Measurements from ENCODE around the gene VPS36. TPM values are rescaled to one million over a fixed set of nuclear protein-coding genes. Genes with fewer than 3 reads are reported as not detected.

The VPS36 gene
- total RNA-seq, 1 donor from 2014 or later: 72.7 TPM

- no peak overlapping the region for H3K27ac Mint-ChIP-seq
- no peak overlapping the region for H3K4me2 ChIP-seq
- no peak overlapping the region for H3K4me3 Mint-ChIP-seq
- no peaks in the 10 kb centered on the region for H3K27me3 ChIP-seq
- H3K36me3 Mint-ChIP-seq: no peaks in the 10 kb centered on the region
- no peaks in the 10 kb centered on the region for H3K36me3 ChIP-seq
- no peaks in the 10 kb centered on the region for H3K9me3 ChIP-seq (ENCODE audit: low read depth)
- no peaks in the 10 kb centered on the region for H4K20me1 ChIP-seq (ENCODE audit: low read depth)
- TF ChIP-seq EZH2 (IDR thresholded peaks at IDR 0.05) (no peak), EZH2phosphoT487 (IDR thresholded peaks at IDR 0.05) (no peak), CTCF (IDR thresholded peaks at IDR 0.05) (no peak)
- peaks cover 2% of the 10 kb centered on the region for H3K4me1 Mint-ChIP-seq
- no peak overlapping the region for H3K4me3 ChIP-seq
- no peak overlapping the region for H3K27ac ChIP-seq
- no peaks in the 10 kb centered on the region for H3K27me3 Mint-ChIP-seq (ENCODE audit: insufficient read depth, low read depth)
- peaks cover under 1% of the 10 kb centered on the region for H3F3A ChIP-seq (ENCODE audit: low read depth)
- H3K9me3 Mint-ChIP-seq: no peaks in the 10 kb centered on the region
- no peak for DNase-seq (ENCODE audit: low spot score)
- no peak overlapping the region for H2AFZ ChIP-seq (replicated peaks)
- H3K4me1 ChIP-seq: peaks cover 1% of the 10 kb centered on the region
- no peak overlapping the region for H3K9ac ChIP-seq
- no peaks in the 10 kb centered on the region for H3K79me2 ChIP-seq (ENCODE audit: low read depth)
These were observed 84.1 kb downstream of the VPS36 start for GRCh38 chr13:52366291-52366690.

Small RNAs within 50 kb of the gene (small RNA-seq; reads per million reads assigned to genes)
- gene RNY4P24: not detected

Other genes starting within 250 kb of the VPS36 start
- gene THSD1, start 44.5 kb downstream of the VPS36 start, total RNA-seq (ENCODE audit: low replicate concordance): 0.45 and 0.74 TPM in 2 replicates
- 134 and 224 TPM in 2 replicates for gene CKAP2, start 4.8 kb upstream of the VPS36 start, total RNA-seq (ENCODE audit: low replicate concordance)
- 4.7 and 5.9 TPM in 2 replicates for gene HNRNPA1L2, start 191.8 kb upstream of the VPS36 start, total RNA-seq (ENCODE audit: low replicate concordance)
- 47.5 and 67.0 TPM in 2 replicates for gene SUGT1, start 202.2 kb upstream of the VPS36 start, total RNA-seq (ENCODE audit: low replicate concordance)

Measured in neural progenitor cell (in vitro differentiated cells).